H1 (cell line): ENCODE data around the gene MRPS25. TPM values are rescaled to one million over a fixed set of nuclear protein-coding genes. Genes with fewer than 3 reads are reported as not detected.

ENCODE experiments used
- CTCF ChIA-PET: fragments of 300-600 bp; sonication (Branson Sonifier 250); formaldehyde crosslinking; loops from one replicate; lab custom pipeline; 2021; ENCODE audit not compliant: partially characterized antibody; lab: Charles Lee
- POLR2A ChIA-PET: fragments of 300-600 bp; sonication (Branson Sonifier 250); formaldehyde crosslinking; loops from one replicate; lab custom pipeline; 2021; ENCODE audit warnings: inconsistent platforms; ENCODE audit not compliant: partially characterized antibody; lab: Charles Lee
- DNase-seq, 2 experiments: peaks; one replicate each; pipeline versions ENCODE4 v3.0.0 to v3.0.0-alpha.2; 2010 to 2022; ENCODE audit warnings: low spot score in 2 of 2, low read depth in 1 of 2, mixed read lengths in 1 of 2
- FAIRE-seq: peaks from 2 replicates; lab custom pipeline; 2011; peaks lifted over from hg19 to GRCh38; lab: Jason Lieb, UNC
- H2AFZ ChIP-seq: 2 replicates; pipeline ENCODE4 v1.8.1; 2012; ENCODE audit warnings: low read length, inconsistent platforms
- H2AK5ac ChIP-seq: 2 replicates; pipeline ENCODE4 v1.6.1; 2013; ENCODE audit warnings: low read depth, low read length
- H2BK120ac ChIP-seq: replicated peaks from 2 replicates; pipeline ENCODE3; 2013; ENCODE audit warnings: low read depth, low read length, inconsistent platforms
- H2BK12ac ChIP-seq: 2 replicates; pipeline ENCODE4 v1.6.1; 2013; ENCODE audit warnings: low read depth, low read length
- H2BK15ac ChIP-seq: 2 replicates; pipeline ENCODE4 v1.6.1; 2013; ENCODE audit warnings: low read length
- H2BK20ac ChIP-seq: 2 replicates; pipeline ENCODE4 v1.6.1; 2013; ENCODE audit warnings: low read length
- H2BK5ac ChIP-seq: 2 replicates; pipeline ENCODE4 v1.6.1; 2013; ENCODE audit warnings: low read depth, low read length
- H3K14ac ChIP-seq: 2 replicates; pipeline ENCODE4 v1.6.1; 2013; ENCODE audit warnings: inconsistent platforms; ENCODE audit not compliant: insufficient read length
- H3K18ac ChIP-seq: 2 replicates; pipeline ENCODE4 v1.6.1; 2013; ENCODE audit warnings: low read length; ENCODE audit errors: extremely low read depth
- H3K23ac ChIP-seq: 2 replicates; pipeline ENCODE4 v1.6.1; 2013; ENCODE audit warnings: inconsistent platforms; ENCODE audit not compliant: insufficient read length
- H3K23me2 ChIP-seq: 2 replicates; pipeline ENCODE4 v1.6.1; 2013; ENCODE audit warnings: low read depth, low read length
- H3K27ac ChIP-seq: 2 replicates; pipeline ENCODE4 v1.6.1; 2011; ENCODE audit warnings: low read depth, low read length, inconsistent platforms
- H3K27me3 ChIP-seq, 4 experiments: replicated peaks in 1 of 4; 1 replicate in 1 of 4; 2 replicates in 3 of 4; pipeline versions ENCODE4 v1.6.1 to v1.8.1; 2011 to 2013; ENCODE audit warnings: low read length in 3 of 4, mild to moderate bottlenecking in 3 of 4, inconsistent platforms in 2 of 4, mixed read lengths in 2 of 4, moderate library complexity in 1 of 4; ENCODE audit not compliant: control insufficient read depth in 3 of 4, insufficient read depth in 3 of 4; ENCODE audit errors: extremely low read depth in 1 of 4
- H3K36me3 ChIP-seq, 4 experiments: 2 replicates each; pipeline versions ENCODE4 v1.6.1 to v1.8.1; 2011 to 2013; ENCODE audit warnings: mild to moderate bottlenecking in 4 of 4, low read length in 3 of 4, moderate library complexity in 2 of 4, control low read depth in 1 of 4, inconsistent platforms in 1 of 4; ENCODE audit not compliant: insufficient read depth in 4 of 4, control insufficient read depth in 2 of 4
- H3K4ac ChIP-seq: replicated peaks from 2 replicates; pipeline ENCODE3; 2013; ENCODE audit warnings: low read length, low read depth, mixed read lengths, inconsistent platforms; ENCODE audit not compliant: insufficient read length
- H3K4me1 ChIP-seq, 4 experiments: replicated peaks in 1 of 4; 1 replicate in 1 of 4; 2 replicates in 3 of 4; pipeline versions ENCODE4 v1.6.1 to v1.8.1; 2011 to 2013; ENCODE audit warnings: low read length in 3 of 4, inconsistent platforms in 2 of 4, mixed read lengths in 1 of 4; ENCODE audit not compliant: insufficient read depth in 4 of 4, control insufficient read depth in 3 of 4
- H3K4me2 ChIP-seq, 2 experiments: 2 replicates each; pipeline versions ENCODE4 v1.6.1 to v1.8.1; 2011 to 2013; ENCODE audit warnings: low read depth in 2 of 2, low read length in 2 of 2, control low read depth in 1 of 2, inconsistent platforms in 1 of 2, mild to moderate bottlenecking in 1 of 2; ENCODE audit not compliant: insufficient read depth in 1 of 2
- H3K4me3 ChIP-seq, 4 experiments: fragments of 200-600, 300-600 bp in 1 of 4; sonication (generic), shearing (Covaris generic), sonication (Bioruptor Twin) in 1 of 4; 2 replicates each; pipeline versions ENCODE4 v1.5.1 to v1.8.1; 2011 to 2016; ENCODE audit warnings: low read length in 4 of 4, low read depth in 3 of 4, control low read depth in 2 of 4, inconsistent platforms in 2 of 4, mild to moderate bottlenecking in 2 of 4, mixed read lengths in 1 of 4, moderate library complexity in 1 of 4; ENCODE audit not compliant: insufficient read depth in 2 of 4; ENCODE audit errors: extremely low read depth in 1 of 4
- H3K56ac ChIP-seq: replicated peaks from 2 replicates; pipeline ENCODE3; 2013; ENCODE audit warnings: low read depth, mild to moderate bottlenecking, mixed read lengths, low read length, inconsistent platforms; ENCODE audit not compliant: insufficient read length
- H3K79me1 ChIP-seq: 2 replicates; pipeline ENCODE4 v1.6.1; 2013; ENCODE audit warnings: low read depth, low read length, control low read depth
- H3K79me2 ChIP-seq, 2 experiments: 2 replicates each; pipeline versions ENCODE4 v1.6.1 to v1.8.1; 2012 to 2013; ENCODE audit warnings: low read length in 2 of 2, mild to moderate bottlenecking in 2 of 2, inconsistent platforms in 1 of 2; ENCODE audit not compliant: insufficient read depth in 2 of 2, control insufficient read depth in 1 of 2
- H3K9ac ChIP-seq, 4 experiments: replicated peaks in 1 of 4; 1 replicate in 1 of 4; 2 replicates in 3 of 4; pipeline versions ENCODE4 v1.6.1 to v1.8.1; 2011 to 2013; ENCODE audit warnings: low read depth in 3 of 4, low read length in 3 of 4, control low read depth in 2 of 4, mild to moderate bottlenecking in 2 of 4, moderate library complexity in 2 of 4, inconsistent platforms in 1 of 4; ENCODE audit errors: extremely low read depth in 1 of 4
- H3K9me3 ChIP-seq, 2 experiments: 2 replicates each; pipeline versions ENCODE4 v1.6.1 to v1.8.1; 2012 to 2013; ENCODE audit warnings: mild to moderate bottlenecking in 2 of 2, moderate library complexity in 2 of 2, control low read depth in 1 of 2, inconsistent platforms in 1 of 2, low read depth in 1 of 2, low read length in 1 of 2, mixed read lengths in 1 of 2; ENCODE audit not compliant: insufficient read depth in 2 of 2
- H4K20me1 ChIP-seq, 2 experiments: replicated peaks in 1 of 2; 2 replicates each; pipeline versions ENCODE3 to v1.8.1; 2011 to 2013; ENCODE audit warnings: inconsistent platforms in 2 of 2, low read length in 2 of 2, mild to moderate bottlenecking in 1 of 2; ENCODE audit not compliant: insufficient read depth in 2 of 2, control insufficient read depth in 1 of 2
- H4K5ac ChIP-seq: 2 replicates; pipeline ENCODE4 v1.6.1; 2013; ENCODE audit warnings: low read length, low read depth, mixed read lengths, inconsistent platforms; ENCODE audit not compliant: insufficient read length
- H4K8ac ChIP-seq: 2 replicates; pipeline ENCODE4 v1.8.0; 2013; ENCODE audit warnings: mild to moderate bottlenecking, moderate library complexity, low read length, inconsistent platforms; ENCODE audit not compliant: insufficient read depth; ENCODE audit errors: extremely low read depth
- H4K91ac ChIP-seq: replicated peaks from 2 replicates; pipeline ENCODE3; 2013; ENCODE audit warnings: low read length, mixed read lengths, inconsistent platforms; ENCODE audit not compliant: insufficient read length
- BRCA1 ChIP-seq: IDR thresholded peaks from 2 replicates; pipeline ENCODE4 v1.6.1; 2012; ENCODE audit warnings: low read depth, low read length, improper control_type of control experiment
- CBX5 ChIP-seq: fragments of 300-800, 300-1000 bp; sonication (generic); IDR thresholded peaks from 2 replicates; pipeline ENCODE4 v1.7.1; 2016; ENCODE audit warnings: antibody characterized with exemption, low read length, low read depth
- CBX8 ChIP-seq: fragments of 300-800, 300-1000 bp; sonication (generic); IDR thresholded peaks from 2 replicates; pipeline ENCODE4 v1.7.1; 2016; ENCODE audit warnings: low read depth, low read length, borderline replicate concordance
- EZH2 ChIP-seq: fragments of 200-600 bp; sonication (generic); IDR thresholded peaks from 2 replicates; pipeline ENCODE4 v1.7.1; 2012; ENCODE audit warnings: low read depth, mild to moderate bottlenecking, moderate library complexity, low read length, inconsistent platforms; ENCODE audit not compliant: severe bottlenecking
- GTF2F1 ChIP-seq: IDR thresholded peaks from 2 replicates; pipeline ENCODE4 v1.6.1; 2012; ENCODE audit warnings: low read depth, low read length, improper control_type of control experiment, borderline replicate concordance
- KDM4A ChIP-seq: IDR thresholded peaks from one replicate; pipeline ENCODE4 v1.7.1; 2012; ENCODE audit warnings: low read depth, mild to moderate bottlenecking, moderate library complexity, low read length, inconsistent platforms; ENCODE audit not compliant: severe bottlenecking
- POLR2AphosphoS5 ChIP-seq: IDR thresholded peaks from 2 replicates; pipeline ENCODE4 v1.6.1; 2011; ENCODE audit warnings: low read depth, low read length
- RAD21 ChIP-seq, 2 experiments: IDR thresholded peaks in 1 of 2; conservative IDR thresholded peaks in 1 of 2; 2 replicates each; pipeline ENCODE4 v1.6.1; 2011; ENCODE audit warnings: low read depth in 2 of 2, low read length in 2 of 2, improper control_type of control experiment in 1 of 2, inconsistent platforms in 1 of 2, mild to moderate bottlenecking in 1 of 2, moderate library complexity in 1 of 2
- SP1 ChIP-seq: IDR thresholded peaks from 2 replicates; pipeline ENCODE4 v1.6.1; 2011; ENCODE audit warnings: low read depth, low read length
- TEAD4 ChIP-seq: IDR thresholded peaks from 2 replicates; pipeline ENCODE4 v1.6.1; 2012; ENCODE audit warnings: low read depth, low read length, inconsistent platforms, mixed read lengths
- WGBS, 2 experiments: shearing (Covaris generic) in 1 of 2; methylation state at CpG; one replicate each; pipeline versions ENCODE4 v1.1.6 to v1.1.7; 2013 to 2015; ENCODE audit warnings: low lambda C conversion rate in 2 of 2, mixed read lengths in 2 of 2, inconsistent platforms in 1 of 2, low coverage in 1 of 2, missing lambda C conversion rate in 1 of 2; ENCODE audit not compliant: insufficient replicate concordance in 2 of 2, insufficient coverage in 1 of 2, insufficient read length in 1 of 2; ENCODE audit errors: extremely low coverage in 1 of 2, missing lambda C conversion rate in 1 of 2; 5-methylcytosine and 5-hydroxymethylcytosine counted together
- polyA plus RNA-seq, 7 experiments: library from polyadenylated mRNA; depleted of rRNA in 3 of 7; stranded (reverse) in 5 of 7; unstranded in 2 of 7; fragments of >200 nt in 5 of 7; fragments of 200-250 nt in 2 of 7; gene quantifications; 1 replicate in 5 of 7; 2 replicates in 1 of 7; 4 replicates in 1 of 7; pipeline versions ENCODE4 v1.2.1 to v1.2.3, GENCODE V29; 2011 to 2013; ENCODE audit warnings: missing spikeins in 2 of 7, mixed read lengths in 2 of 7
- total RNA-seq: library from RNA; stranded (reverse); fragmentation: NEBNext Ultra II Directional; extraction: Animal tissue kit (Norgen Biotek cat#: 25700); gene quantifications from 2 replicates; pipeline ENCODE4 v1.2.1, GENCODE V29; 2021

MRPS25 gene
- total and polyA plus RNA-seq, 2 of the 8 experiments (the other 6 are each of a cell fraction or from before 2014, with no cell fraction given): 23.0 to 56.5 TPM

- 86% methylated on average over 4 of the region's 4 CpGs; no CpG with 5 or more reads in 1 of the 2 experiments for WGBS, 2 experiments
- Histone ChIP-seq H3K36me3 (no peaks in the 10 kb centered on the region), H3K79me2 (no peaks in the 10 kb centered on the region), H3K14ac (no peak overlapping the region), H3K79me1 (no peaks in the 10 kb centered on the region), H2BK15ac (no peak overlapping the region), H3K27me3 (no peaks in the 10 kb centered on the region), H4K91ac (no peak overlapping the region), H3K4ac (no peak overlapping the region), H4K8ac (no peak overlapping the region), H3K23me2 (no peaks in the 10 kb centered on the region), H2BK20ac (no peak overlapping the region), H2BK5ac (no peak overlapping the region), H4K5ac (no peak overlapping the region), H3K56ac (no peak overlapping the region), H3K4me1 (peaks cover 0 to 7% (median under 1%) of the 10 kb centered on the region in 4 experiments; a peak in 3 of 7 replicates), H3K4me3 (no peak overlapping the region), H4K20me1 (no peaks in the 10 kb centered on the region), H3K18ac (no peak overlapping the region), H3K9me3 (no peaks in the 10 kb centered on the region), H3K27ac (no peak overlapping the region), H3K9ac (no peak overlapping the region), H3K4me2 (no peak overlapping the region), H2BK120ac (no peak overlapping the region), H3K23ac (no peak overlapping the region), H2AFZ (no peak overlapping the region), H2BK12ac (no peak overlapping the region), H2AK5ac (no peak overlapping the region)
- TF ChIP-seq CBX8: no peak
- TF ChIP-seq SP1: no peak
- TF ChIP-seq BRCA1: no peak
- no peak for TF ChIP-seq RAD21 (IDR thresholded peaks at IDR 0.05 in 1 of 2, conservative IDR thresholded peaks at IDR 0.05 in 1 of 2; ENCODE audit: low read depth in 2 of 2, low read length in 2 of 2)
- no peak for TF ChIP-seq GTF2F1
- no peak for TF ChIP-seq EZH2
- TF ChIP-seq POLR2AphosphoS5: no peak
- no peak for TF ChIP-seq CBX5
- no peak for TF ChIP-seq KDM4A
- TF ChIP-seq TEAD4: no peak
- DNase-seq: no peak
- CTCF ChIA-PET: interaction anchor here (0.5 to 7.9 kb wide), 30 partner anchors 9 to 721 kb away, joined by 3 to 92 read pairs (median 4); partner anchors contain the start of genes CAPN7 and RBSN
- POLR2A ChIA-PET: interaction anchor here (1.0 kb wide), 1 partner anchor 10 kb away, joined by 3 read pairs; the partner anchor contains the start of gene RBSN
- FAIRE-seq: no peak
Observed at GRCh38 chr3:15108869-15109268, 43.8 kb upstream of the MRPS25 start.
